ENCODE measurements around the gene ANKRD27. TPM values are rescaled to one million over a fixed set of nuclear protein-coding genes. Genes with fewer than 3 reads are reported as not detected.

The ANKRD27 gene
- total RNA-seq, 3 donors from 2014 or later, result 26.9 to 33.8 (median 30.4) TPM

DNA sequence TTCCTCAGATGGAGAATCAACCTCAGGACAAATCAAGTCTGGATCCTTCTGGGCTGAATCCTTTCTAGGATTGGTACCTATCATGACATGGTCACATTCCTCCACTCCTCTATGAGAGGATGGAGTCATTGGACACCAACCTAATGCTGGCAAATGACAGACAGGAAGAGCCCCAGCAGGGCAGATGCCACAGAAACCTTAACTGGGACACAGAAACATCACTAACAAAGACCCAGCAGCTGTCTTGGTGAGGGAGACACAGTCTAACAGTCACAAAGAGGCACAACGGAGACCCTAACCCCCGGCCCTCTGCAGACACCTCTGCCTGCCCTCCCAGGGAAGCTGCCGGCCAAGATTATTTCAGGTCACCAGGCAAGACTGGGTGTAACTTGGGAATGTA lies 2.1 kb downstream of the ANKRD27 start:
- Histone ChIP-seq H3K4me1 (peaks cover 3 to 6% of the 10 kb centered on the region in 2 donors), H3K27me3 (peaks cover 3 to 12% of the 10 kb centered on the region in 2 donors), H3K27ac (no peak overlapping the region), H3K4me3 (no peak overlapping the region), H3K9me3 (no peaks in the 10 kb centered on the region), H3K36me3 (no peaks in the 10 kb centered on the region)
- intact Hi-C loops (cut with DNase I; ENCODE audit: low total_unique reads), result no loop called here
- no peak for DNase-seq (ENCODE audit: low spot score in 2 of 2)
- no peak for TF ChIP-seq POLR2A (IDR thresholded peaks at IDR 0.05)

DNA sequence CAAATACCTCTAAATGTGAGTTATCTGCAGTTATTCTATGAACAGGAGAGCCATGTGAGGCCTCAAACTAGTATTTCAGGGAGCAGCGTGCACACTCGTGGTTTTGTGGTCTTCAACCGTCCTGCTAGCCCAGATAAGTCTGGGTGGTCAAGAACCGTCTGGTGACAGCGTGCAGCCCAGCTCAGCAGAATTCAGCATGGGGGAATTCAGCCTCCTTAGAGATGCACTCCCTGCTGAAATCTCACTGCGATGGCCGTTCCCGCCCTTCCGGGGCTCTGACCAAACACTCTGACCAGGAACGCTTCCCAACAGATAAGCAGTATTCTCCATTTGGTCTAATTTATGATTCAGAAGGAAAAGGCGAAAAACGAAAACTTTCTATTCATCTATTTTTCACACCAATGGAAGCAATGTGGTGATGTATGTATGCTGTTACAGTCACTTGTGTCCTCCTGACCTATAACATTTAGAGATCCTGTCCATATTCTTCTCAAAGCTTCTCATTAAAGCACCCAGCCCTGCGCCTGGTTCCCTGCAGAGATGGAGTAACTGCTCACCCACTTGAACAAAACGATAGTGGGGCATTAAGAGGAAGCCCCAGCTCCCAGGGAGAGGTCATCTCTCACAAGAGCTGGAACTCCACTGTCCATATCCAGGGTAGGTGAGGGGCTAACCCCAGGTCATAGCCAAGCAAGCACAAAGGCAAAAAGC lies 2.9 kb downstream of the ANKRD27 start:
- Histone ChIP-seq H3K4me3 (no peak overlapping the region), H3K27ac (no peak overlapping the region), H3K36me3 (no peaks in the 10 kb centered on the region), H3K9me3 (no peaks in the 10 kb centered on the region), H3K4me1 (peaks cover 3 to 6% of the 10 kb centered on the region in 2 donors), H3K27me3 (peaks cover 3 to 12% of the 10 kb centered on the region in 2 donors)
- DNase-seq (ENCODE audit: low spot score in 2 of 2), result no peak
- intact Hi-C loops (cut with DNase I; ENCODE audit: low total_unique reads), result no loop called here
- TF ChIP-seq POLR2AphosphoS5 (IDR thresholded peaks at IDR 0.05), result no peak

DNA sequence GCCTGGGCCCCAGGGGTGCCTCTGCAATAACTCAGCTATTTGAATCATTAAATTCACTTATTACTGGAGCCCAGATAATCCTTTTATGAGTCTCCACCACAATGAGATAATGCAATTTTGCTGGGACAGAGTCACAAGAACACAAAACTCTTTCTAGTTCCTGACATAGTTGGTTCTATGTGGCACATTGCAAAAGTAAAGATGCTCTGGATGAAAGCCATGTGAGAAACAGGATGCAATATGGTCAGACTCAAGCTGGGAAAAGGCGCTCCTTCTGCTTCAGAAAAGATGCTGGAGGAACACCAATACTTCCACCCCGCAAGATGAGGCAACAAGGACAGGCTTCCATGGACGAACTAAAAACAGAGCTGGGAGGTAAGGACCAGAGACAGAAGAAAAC lies 5.7 kb downstream of the ANKRD27 start:
- Histone ChIP-seq H3K4me3 (no peak overlapping the region), H3K4me1 (peaks cover 0 to 6% of the 10 kb centered on the region in 2 donors), H3K27me3 (no peaks in the 10 kb centered on the region), H3K9me3 (no peaks in the 10 kb centered on the region), H3K27ac (no peak overlapping the region), H3K36me3 (no peaks in the 10 kb centered on the region)
- intact Hi-C loops (cut with DNase I; ENCODE audit: low total_unique reads), result no loop called here
- TF ChIP-seq POLR2A (IDR thresholded peaks at IDR 0.05), result no peak
- TF ChIP-seq POLR2AphosphoS5 (IDR thresholded peaks at IDR 0.05), result no peak
- no peak for DNase-seq (ENCODE audit: low spot score in 2 of 2)

DNA sequence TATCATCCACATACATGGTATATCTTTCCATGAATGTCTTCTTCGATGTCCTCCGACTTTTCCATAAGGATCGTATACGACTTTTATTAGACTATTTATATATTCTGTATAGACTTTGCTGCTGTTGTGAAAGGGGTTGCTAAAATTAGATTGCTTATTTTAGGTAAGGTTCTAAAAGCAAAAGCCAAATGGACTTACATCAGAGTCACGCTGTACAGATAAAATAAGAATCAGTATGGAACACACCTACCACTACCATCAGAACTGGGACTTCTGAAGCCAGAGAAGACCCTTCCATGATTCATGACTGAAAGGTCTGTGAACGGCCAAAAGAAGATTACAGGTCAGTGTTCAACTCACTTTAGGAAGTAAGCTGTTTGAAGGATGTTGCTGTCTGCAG lies 8.9 kb downstream of the ANKRD27 start:
- Histone ChIP-seq H3K36me3 (no peaks in the 10 kb centered on the region), H3K4me3 (no peak overlapping the region), H3K4me1 (no peaks in the 10 kb centered on the region), H3K27ac (no peak overlapping the region), H3K9me3 (no peaks in the 10 kb centered on the region), H3K27me3 (no peaks in the 10 kb centered on the region)
- DNase-seq (ENCODE audit: low spot score in 2 of 2), result no peak
- TF ChIP-seq, protein P1, sequence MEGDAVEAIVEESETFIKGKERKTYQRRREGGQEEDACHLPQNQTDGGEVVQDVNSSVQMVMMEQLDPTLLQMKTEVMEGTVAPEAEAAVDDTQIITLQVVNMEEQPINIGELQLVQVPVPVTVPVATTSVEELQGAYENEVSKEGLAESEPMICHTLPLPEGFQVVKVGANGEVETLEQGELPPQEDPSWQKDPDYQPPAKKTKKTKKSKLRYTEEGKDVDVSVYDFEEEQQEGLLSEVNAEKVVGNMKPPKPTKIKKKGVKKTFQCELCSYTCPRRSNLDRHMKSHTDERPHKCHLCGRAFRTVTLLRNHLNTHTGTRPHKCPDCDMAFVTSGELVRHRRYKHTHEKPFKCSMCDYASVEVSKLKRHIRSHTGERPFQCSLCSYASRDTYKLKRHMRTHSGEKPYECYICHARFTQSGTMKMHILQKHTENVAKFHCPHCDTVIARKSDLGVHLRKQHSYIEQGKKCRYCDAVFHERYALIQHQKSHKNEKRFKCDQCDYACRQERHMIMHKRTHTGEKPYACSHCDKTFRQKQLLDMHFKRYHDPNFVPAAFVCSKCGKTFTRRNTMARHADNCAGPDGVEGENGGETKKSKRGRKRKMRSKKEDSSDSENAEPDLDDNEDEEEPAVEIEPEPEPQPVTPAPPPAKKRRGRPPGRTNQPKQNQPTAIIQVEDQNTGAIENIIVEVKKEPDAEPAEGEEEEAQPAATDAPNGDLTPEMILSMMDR (IDR thresholded peaks at IDR 0.05), result no peak
- TF ChIP-seq POLR2A (IDR thresholded peaks at IDR 0.05), result no peak
- no peak for TF ChIP-seq POLR2AphosphoS5 (IDR thresholded peaks at IDR 0.05)
- intact Hi-C loops (cut with DNase I; ENCODE audit: low total_unique reads), result no loop called here

DNA sequence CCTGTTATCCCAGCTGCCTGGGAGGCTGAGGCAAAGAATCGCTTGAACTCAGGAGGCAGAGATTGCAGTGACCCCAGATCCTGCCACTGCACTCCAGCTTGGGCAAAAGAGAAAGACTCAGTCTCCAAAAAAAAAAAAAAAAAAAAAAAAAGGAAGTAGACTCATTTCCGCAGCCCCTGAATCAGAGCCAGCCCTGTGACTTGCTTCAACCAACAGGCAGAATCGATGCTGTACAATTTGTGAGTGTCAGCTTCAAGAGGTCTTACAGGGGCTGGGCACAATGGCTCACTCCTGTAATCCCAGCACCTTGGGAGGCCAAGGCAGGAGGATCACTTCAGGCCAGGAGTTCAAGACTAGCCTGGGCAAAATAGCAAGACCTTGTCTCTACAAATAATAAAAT lies 12.8 kb downstream of the ANKRD27 start:
- no peak overlapping the region for H3K27ac ChIP-seq
- no peaks in the 10 kb centered on the region for H3K36me3 ChIP-seq
- no peak for DNase-seq (ENCODE audit: low spot score in 2 of 2)
- H3K27me3 ChIP-seq, result no peaks in the 10 kb centered on the region
- TF ChIP-seq POLR2AphosphoS5 (IDR thresholded peaks at IDR 0.05) (no peak), POLR2A (IDR thresholded peaks at IDR 0.05) (no peak)
- TF ChIP-seq, protein P1 (IDR thresholded peaks at IDR 0.05), result no peak
- H3K9me3 ChIP-seq, result no peaks in the 10 kb centered on the region
- intact Hi-C loops (cut with DNase I; ENCODE audit: low total_unique reads), result no loop called here
- H3K4me3 ChIP-seq, result no peak overlapping the region
- H3K4me1 ChIP-seq, result no peaks in the 10 kb centered on the region

DNA sequence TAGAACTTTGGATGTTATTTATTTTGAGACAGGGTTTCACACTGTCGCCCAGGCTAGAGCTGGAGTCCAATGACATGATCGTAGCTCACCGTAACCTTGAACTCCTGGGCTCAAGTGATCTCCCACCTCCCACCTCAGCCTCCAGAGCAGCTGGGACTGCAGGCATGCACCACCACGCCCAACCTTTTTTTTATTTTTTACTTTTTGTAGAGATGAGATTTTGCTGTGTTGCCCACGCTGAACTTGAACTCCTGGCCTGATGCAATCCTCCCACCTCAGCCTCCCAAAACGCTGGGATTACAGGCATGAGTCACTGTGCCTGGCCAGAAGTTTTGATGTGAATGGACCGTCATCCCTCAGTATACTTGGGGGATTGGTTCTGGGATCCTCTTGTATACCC lies 13.7 kb downstream of the ANKRD27 start:
- H3K27ac ChIP-seq, result no peak overlapping the region
- no peaks in the 10 kb centered on the region for H3K9me3 ChIP-seq
- H3K4me3 ChIP-seq, result no peak overlapping the region
- no peaks in the 10 kb centered on the region for H3K36me3 ChIP-seq
- no peaks in the 10 kb centered on the region for H3K4me1 ChIP-seq
- intact Hi-C loops (cut with DNase I; ENCODE audit: low total_unique reads), result no loop called here
- no peaks in the 10 kb centered on the region for H3K27me3 ChIP-seq
- TF ChIP-seq POLR2AphosphoS5 (IDR thresholded peaks at IDR 0.05), result no peak
- TF ChIP-seq, protein P1 (IDR thresholded peaks at IDR 0.05), result no peak
- no peak for TF ChIP-seq POLR2A (IDR thresholded peaks at IDR 0.05)
- no peak for DNase-seq (ENCODE audit: low spot score in 2 of 2)
